Measurements from ENCODE around the gene RTL3.

Gene RTL3

GRCh38 chrX:78618987-78619386, 40.1 kb downstream of the RTL3 start:
- no peak for DNase-seq

- DNase-seq = no peak
Observed at GRCh38 chrX:78614264-78614663, 44.9 kb downstream of the RTL3 start.
